Stimulated activated CD4-positive, alpha-beta T cell treated with anti-CD3 and anti-CD28 coated beads, Interleukin-4, amount 100 ng/mL, for 1 hour (primary cell): Measurements from ENCODE around the gene CSNK2A3.
"Not testable (repeated sequence)": the region's sequence is repeated elsewhere in the genome, so short reads cannot be mapped to it uniquely, and the experiment has no call there.

Experiments used
- DNase-seq: peaks from one replicate; pipeline ENCODE4 v3.0.0-alpha.2; 2020

The CSNK2A3 gene

GRCh38 chr11:11378184-11378940, 25.3 kb upstream of the CSNK2A3 start:
- no peak for DNase-seq

GRCh38 chr11:11374358-11375148, 21.5 kb upstream of the CSNK2A3 start:
- DNase-seq: no peak

- no peak for DNase-seq
Measured at GRCh38 chr11:11373934-11374333, 20.9 kb upstream of the CSNK2A3 start.

- no peak for DNase-seq
Measured at GRCh38 chr11:11372461-11372860, 19.4 kb upstream of the CSNK2A3 start.

GRCh38 chr11:11370962-11371303, 17.9 kb upstream of the CSNK2A3 start:
- no peak for DNase-seq

- DNase-seq: no peak
Measured at GRCh38 chr11:11370255-11370961, 17.4 kb upstream of the CSNK2A3 start.

- DNase-seq: no peak
Measured at GRCh38 chr11:11366793-11367192, 13.7 kb upstream of the CSNK2A3 start.

GRCh38 chr11:11363674-11364073, 10.6 kb upstream of the CSNK2A3 start:
- DNase-seq: no peak

- DNase-seq: no peak
Measured at GRCh38 chr11:11359611-11360010, 6.6 kb upstream of the CSNK2A3 start.

GRCh38 chr11:11356842-11357241, 3.8 kb upstream of the CSNK2A3 start:
- no peak for DNase-seq

- not testable (repeated sequence) for DNase-seq
Measured at GRCh38 chr11:11351851-11352250, 1.2 kb downstream of the CSNK2A3 start.

- no peak for DNase-seq
Measured at GRCh38 chr11:11351042-11351586, 1.9 kb downstream of the CSNK2A3 start.

GRCh38 chr11:11349870-11350337, 3.1 kb downstream of the CSNK2A3 start:
- no peak for DNase-seq

GRCh38 chr11:11349106-11349825, 3.8 kb downstream of the CSNK2A3 start:
- DNase-seq: no peak

- no peak for DNase-seq
Measured at GRCh38 chr11:11348303-11348702, 4.7 kb downstream of the CSNK2A3 start.

GRCh38 chr11:11347592-11347991, 5.5 kb downstream of the CSNK2A3 start:
- DNase-seq: no peak

- DNase-seq: no peak
Measured at GRCh38 chr11:11346303-11346702, 6.7 kb downstream of the CSNK2A3 start.

- DNase-seq: no peak
Measured at GRCh38 chr11:11345099-11345498, 8.0 kb downstream of the CSNK2A3 start.

- DNase-seq: no peak
Measured at GRCh38 chr11:11344045-11344444, 9.0 kb downstream of the CSNK2A3 start.

GRCh38 chr11:11338304-11338703, 14.7 kb downstream of the CSNK2A3 start:
- no peak for DNase-seq

- DNase-seq: no peak
Measured at GRCh38 chr11:11336664-11337063, 16.4 kb downstream of the CSNK2A3 start.

GRCh38 chr11:11335043-11335442, 18.0 kb downstream of the CSNK2A3 start:
- no peak for DNase-seq

GRCh38 chr11:11334607-11335006, 18.4 kb downstream of the CSNK2A3 start:
- DNase-seq: no peak
